ENCODE measurements around the gene STAT5B.

Gene STAT5B

GRCh38 chr17:42163696-42164407 is 112.3 kb downstream of the STAT5B start:
- in situ Hi-C loops (cut with MboI; ENCODE audit: low pct_unique_long_range_greater_than_20kb, low sequenced_read_pairs, unreplicated experiment) = no loop called here
- DNase-seq (ENCODE audit: low spot score) = no peak
- no peak for TF ChIP-seq CTCF (IDR thresholded peaks at IDR 0.05; ENCODE audit: extremely low read depth, insufficient read depth, missing control alignments)

GRCh38 chr17:42163113-42163512 is 113.1 kb downstream of the STAT5B start:
- peak; percentile 70 for DNase-seq (ENCODE audit: low spot score)
- peak; percentile 61 for TF ChIP-seq CTCF (IDR thresholded peaks at IDR 0.05; ENCODE audit: extremely low read depth, insufficient read depth, missing control alignments)
- in situ Hi-C loops (cut with MboI; ENCODE audit: low pct_unique_long_range_greater_than_20kb, low sequenced_read_pairs, unreplicated experiment) = no loop called here

- in situ Hi-C loops (cut with MboI; ENCODE audit: low pct_unique_long_range_greater_than_20kb, low sequenced_read_pairs, unreplicated experiment) = no loop called here
- no peak for DNase-seq (ENCODE audit: low spot score)
Measured at GRCh38 chr17:42160531-42160910, 115.7 kb downstream of the STAT5B start.

GRCh38 chr17:42159796-42160530 is 116.2 kb downstream of the STAT5B start:
- in situ Hi-C loops (cut with MboI; ENCODE audit: low pct_unique_long_range_greater_than_20kb, low sequenced_read_pairs, unreplicated experiment) = no loop called here
- DNase-seq (ENCODE audit: low spot score) = no peak
- TF ChIP-seq CTCF (IDR thresholded peaks at IDR 0.05; ENCODE audit: extremely low read depth, insufficient read depth, missing control alignments) = no peak

More at GRCh38 chr17:42160531-42160910, 115.7 kb downstream of the STAT5B start:
- no peak for TF ChIP-seq CTCF (IDR thresholded peaks at IDR 0.05; ENCODE audit: extremely low read depth, insufficient read depth, missing control alignments)

GRCh38 chr17:42155614-42156045 is 120.6 kb downstream of the STAT5B start:
- no peak for TF ChIP-seq CTCF (IDR thresholded peaks at IDR 0.05; ENCODE audit: extremely low read depth, insufficient read depth, missing control alignments)
- in situ Hi-C loops (cut with MboI; ENCODE audit: low pct_unique_long_range_greater_than_20kb, low sequenced_read_pairs, unreplicated experiment) = no loop called here

GRCh38 chr17:42153919-42154742 is 122.1 kb downstream of the STAT5B start:
- in situ Hi-C loops (cut with MboI; ENCODE audit: low pct_unique_long_range_greater_than_20kb, low sequenced_read_pairs, unreplicated experiment) = no loop called here
- no peak for TF ChIP-seq CTCF (IDR thresholded peaks at IDR 0.05; ENCODE audit: extremely low read depth, insufficient read depth, missing control alignments)
- DNase-seq (ENCODE audit: low spot score) = no peak

More at GRCh38 chr17:42155614-42156045, 120.6 kb downstream of the STAT5B start:
- DNase-seq (ENCODE audit: low spot score) = no peak
